ENCODE data around the gene RESP18. TPM values are rescaled to one million over a fixed set of nuclear protein-coding genes. Genes with fewer than 3 reads are reported as not detected.

RESP18 gene
- polyA plus RNA-seq, 1 of the 3 experiments (the other 2 are of a cell fraction): not detected

- no peak overlapping the region for H3K27ac ChIP-seq (ENCODE audit: low read depth in 2 of 2, low read length in 1 of 2)
- CTCF ChIA-PET: interaction anchor here (0.9 to 15.4 kb wide), 8 partner anchors 6 to 126 kb away, joined by 3 to 312 read pairs (median 4); no protein-coding TSS in a partner anchor
- TF ChIP-seq GABPA (IDR thresholded peaks at IDR 0.05; ENCODE audit: low read depth): no peak
- TF ChIP-seq EZH2phosphoT487 (IDR thresholded peaks at IDR 0.05; ENCODE audit: borderline replicate concordance, low read depth): no peak
- TF ChIP-seq, protein P1, sequence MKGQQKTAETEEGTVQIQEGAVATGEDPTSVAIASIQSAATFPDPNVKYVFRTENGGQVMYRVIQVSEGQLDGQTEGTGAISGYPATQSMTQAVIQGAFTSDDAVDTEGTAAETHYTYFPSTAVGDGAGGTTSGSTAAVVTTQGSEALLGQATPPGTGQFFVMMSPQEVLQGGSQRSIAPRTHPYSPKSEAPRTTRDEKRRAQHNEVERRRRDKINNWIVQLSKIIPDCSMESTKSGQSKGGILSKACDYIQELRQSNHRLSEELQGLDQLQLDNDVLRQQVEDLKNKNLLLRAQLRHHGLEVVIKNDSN (IDR thresholded peaks at IDR 0.05; ENCODE audit: borderline replicate concordance, low read depth): no peak
- TF ChIP-seq RCOR1 (IDR thresholded peaks at IDR 0.05; ENCODE audit: low read length): no peak
- TF ChIP-seq, protein P2, sequence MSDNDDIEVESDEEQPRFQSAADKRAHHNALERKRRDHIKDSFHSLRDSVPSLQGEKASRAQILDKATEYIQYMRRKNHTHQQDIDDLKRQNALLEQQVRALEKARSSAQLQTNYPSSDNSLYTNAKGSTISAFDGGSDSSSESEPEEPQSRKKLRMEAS (IDR thresholded peaks at IDR 0.05; ENCODE audit: low read depth): no peak
- no peak for TF ChIP-seq RFX5 (IDR thresholded peaks at IDR 0.05; ENCODE audit: low read length)
- no peak for TF ChIP-seq GATA2 (CRISPR knock-in tag; IDR thresholded peaks at IDR 0.05)
- TF ChIP-seq, protein P3, sequence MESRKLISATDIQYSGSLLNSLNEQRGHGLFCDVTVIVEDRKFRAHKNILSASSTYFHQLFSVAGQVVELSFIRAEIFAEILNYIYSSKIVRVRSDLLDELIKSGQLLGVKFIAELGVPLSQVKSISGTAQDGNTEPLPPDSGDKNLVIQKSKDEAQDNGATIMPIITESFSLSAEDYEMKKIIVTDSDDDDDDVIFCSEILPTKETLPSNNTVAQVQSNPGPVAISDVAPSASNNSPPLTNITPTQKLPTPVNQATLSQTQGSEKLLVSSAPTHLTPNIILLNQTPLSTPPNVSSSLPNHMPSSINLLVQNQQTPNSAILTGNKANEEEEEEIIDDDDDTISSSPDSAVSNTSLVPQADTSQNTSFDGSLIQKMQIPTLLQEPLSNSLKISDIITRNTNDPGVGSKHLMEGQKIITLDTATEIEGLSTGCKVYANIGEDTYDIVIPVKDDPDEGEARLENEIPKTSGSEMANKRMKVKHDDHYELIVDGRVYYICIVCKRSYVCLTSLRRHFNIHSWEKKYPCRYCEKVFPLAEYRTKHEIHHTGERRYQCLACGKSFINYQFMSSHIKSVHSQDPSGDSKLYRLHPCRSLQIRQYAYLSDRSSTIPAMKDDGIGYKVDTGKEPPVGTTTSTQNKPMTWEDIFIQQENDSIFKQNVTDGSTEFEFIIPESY (IDR thresholded peaks at IDR 0.05; ENCODE audit: borderline replicate concordance, low read depth): no peak
- TF ChIP-seq YY1 (IDR thresholded peaks at IDR 0.05; ENCODE audit: low read depth): no peak
- no peak for TF ChIP-seq RAD21 (IDR thresholded peaks at IDR 0.05; ENCODE audit: low read length)
- no peak overlapping the region for H3K9ac ChIP-seq
- WGBS (ENCODE audit: low lambda C conversion rate): 92% methylated on average over 11 of the region's 17 CpGs
- peaks cover 9 to 32% of the 10 kb centered on the region in 2 experiments for H3K36me3 ChIP-seq (replicated peaks in 1 of 2; ENCODE audit: control insufficient read depth in 1 of 2, insufficient read depth in 2 of 2, low read length in 1 of 2)
- H3K4me2 ChIP-seq: no peak overlapping the region
- H3K4me1 ChIP-seq (ENCODE audit: control insufficient read depth in 1 of 2, insufficient read depth in 2 of 2, low read depth in 1 of 2, low read length in 1 of 2): peaks cover 4 to 8% of the 10 kb centered on the region in 2 experiments; a peak in 1 of 4 replicates
- H3K9me3 ChIP-seq: no peaks in the 10 kb centered on the region
- no peaks in the 10 kb centered on the region for H3K9me2 ChIP-seq
- DNase-seq: peak; percentile 63
- H3F3A ChIP-seq (replicated peaks; ENCODE audit: insufficient read depth): peaks cover 12% of the 10 kb centered on the region
- no peaks in the 10 kb centered on the region for H4K20me1 ChIP-seq (ENCODE audit: insufficient read depth)
- H2AFZ ChIP-seq (ENCODE audit: low read depth): no peak overlapping the region
- no peak overlapping the region for H3K4me3 ChIP-seq (ENCODE audit: low read depth in 2 of 2, low read length in 1 of 2)
- H3K79me2 ChIP-seq (ENCODE audit: insufficient read depth): no peaks in the 10 kb centered on the region
- POLR2A ChIA-PET: interaction anchor here (1.0 to 1.5 kb wide), 2 partner anchors 9 to 34 kb away, joined by 3 to 6 read pairs; no protein-coding TSS in a partner anchor
- H3K27me3 ChIP-seq (ENCODE audit: insufficient read depth): no peaks in the 10 kb centered on the region
Measured at GRCh38 chr2:219285894-219286425, 46.6 kb downstream of the RESP18 start.

DNA sequence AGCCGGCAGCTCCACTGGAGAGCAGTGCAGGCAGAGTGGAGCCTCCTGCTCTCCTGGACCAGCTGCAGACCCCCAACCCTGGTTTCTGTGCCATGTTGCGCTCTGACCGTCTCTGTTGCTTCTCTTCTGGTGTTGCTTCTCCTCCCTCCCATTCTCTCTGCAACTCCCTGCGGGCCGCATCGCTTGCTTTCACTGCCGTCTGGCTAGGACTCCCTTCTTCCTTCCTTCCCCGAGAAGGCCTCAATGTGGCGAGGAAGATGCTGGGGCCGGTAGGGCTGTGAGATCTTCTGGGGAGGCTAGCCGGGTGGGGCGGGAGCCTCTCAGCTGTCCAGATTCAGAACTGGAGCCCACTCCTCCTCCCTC lies 47.2 kb downstream of the RESP18 start:
- Histone ChIP-seq H3K9ac (no peak overlapping the region), H3K27me3 (ENCODE audit: insufficient read depth) (no peaks in the 10 kb centered on the region), H4K20me1 (ENCODE audit: insufficient read depth) (no peaks in the 10 kb centered on the region), H3K4me1 (ENCODE audit: control insufficient read depth in 1 of 2, insufficient read depth in 2 of 2, low read depth in 1 of 2, low read length in 1 of 2) (peaks cover 5 to 8% of the 10 kb centered on the region in 2 experiments; a peak in 1 of 4 replicates), H3K4me3 (ENCODE audit: low read depth in 2 of 2, low read length in 1 of 2) (no peak overlapping the region), H3K9me3 (no peaks in the 10 kb centered on the region), H3K9me2 (no peaks in the 10 kb centered on the region), H2AFZ (ENCODE audit: low read depth) (no peak overlapping the region), H3F3A (replicated peaks; ENCODE audit: insufficient read depth) (peaks cover 12% of the 10 kb centered on the region), H3K4me2 (no peak overlapping the region), H3K79me2 (ENCODE audit: insufficient read depth) (peaks cover under 1% of the 10 kb centered on the region; the same call in 1 of the 2 replicates), H3K36me3 (replicated peaks in 1 of 2; ENCODE audit: control insufficient read depth in 1 of 2, insufficient read depth in 2 of 2, low read length in 1 of 2) (peaks cover 14 to 37% of the 10 kb centered on the region in 2 experiments), H3K27ac (ENCODE audit: low read depth in 2 of 2, low read length in 1 of 2) (no peak overlapping the region)
- ChIA-PET CTCF (interaction anchor here (1.2 to 15.4 kb wide), 3 partner anchors 7 to 30 kb away, joined by 3 to 312 read pairs (median 6); no protein-coding TSS in a partner anchor), POLR2A (interaction anchor here (1.0 kb wide), 1 partner anchor 34 kb away, joined by 3 read pairs; no protein-coding TSS in a partner anchor)
- no peak for DNase-seq
- WGBS (ENCODE audit: low lambda C conversion rate): 94% methylated on average over 11 of the region's 12 CpGs
- TF ChIP-seq MXI1 (IDR thresholded peaks at IDR 0.05; ENCODE audit: low read depth, low read length) (no peak), IRF3 (IDR thresholded peaks at IDR 0.05; ENCODE audit: low read depth, low read length) (no peak), TCF12 (IDR thresholded peaks at IDR 0.05) (no peak), FOSL2 (IDR thresholded peaks at IDR 0.05; ENCODE audit: borderline replicate concordance, low read depth) (no peak), YY1 (IDR thresholded peaks at IDR 0.05; ENCODE audit: low read depth) (no peak), FOXM1 (IDR thresholded peaks at IDR 0.05; ENCODE audit: low read depth) (no peak), NRF1 (IDR thresholded peaks at IDR 0.05; ENCODE audit: low read depth, low read length) (no peak)
- TF ChIP-seq, protein P4, sequence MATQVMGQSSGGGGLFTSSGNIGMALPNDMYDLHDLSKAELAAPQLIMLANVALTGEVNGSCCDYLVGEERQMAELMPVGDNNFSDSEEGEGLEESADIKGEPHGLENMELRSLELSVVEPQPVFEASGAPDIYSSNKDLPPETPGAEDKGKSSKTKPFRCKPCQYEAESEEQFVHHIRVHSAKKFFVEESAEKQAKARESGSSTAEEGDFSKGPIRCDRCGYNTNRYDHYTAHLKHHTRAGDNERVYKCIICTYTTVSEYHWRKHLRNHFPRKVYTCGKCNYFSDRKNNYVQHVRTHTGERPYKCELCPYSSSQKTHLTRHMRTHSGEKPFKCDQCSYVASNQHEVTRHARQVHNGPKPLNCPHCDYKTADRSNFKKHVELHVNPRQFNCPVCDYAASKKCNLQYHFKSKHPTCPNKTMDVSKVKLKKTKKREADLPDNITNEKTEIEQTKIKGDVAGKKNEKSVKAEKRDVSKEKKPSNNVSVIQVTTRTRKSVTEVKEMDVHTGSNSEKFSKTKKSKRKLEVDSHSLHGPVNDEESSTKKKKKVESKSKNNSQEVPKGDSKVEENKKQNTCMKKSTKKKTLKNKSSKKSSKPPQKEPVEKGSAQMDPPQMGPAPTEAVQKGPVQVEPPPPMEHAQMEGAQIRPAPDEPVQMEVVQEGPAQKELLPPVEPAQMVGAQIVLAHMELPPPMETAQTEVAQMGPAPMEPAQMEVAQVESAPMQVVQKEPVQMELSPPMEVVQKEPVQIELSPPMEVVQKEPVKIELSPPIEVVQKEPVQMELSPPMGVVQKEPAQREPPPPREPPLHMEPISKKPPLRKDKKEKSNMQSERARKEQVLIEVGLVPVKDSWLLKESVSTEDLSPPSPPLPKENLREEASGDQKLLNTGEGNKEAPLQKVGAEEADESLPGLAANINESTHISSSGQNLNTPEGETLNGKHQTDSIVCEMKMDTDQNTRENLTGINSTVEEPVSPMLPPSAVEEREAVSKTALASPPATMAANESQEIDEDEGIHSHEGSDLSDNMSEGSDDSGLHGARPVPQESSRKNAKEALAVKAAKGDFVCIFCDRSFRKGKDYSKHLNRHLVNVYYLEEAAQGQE (IDR thresholded peaks at IDR 0.05; ENCODE audit: low read depth, low read length): no peak

Data from SK-N-SH (cell line).